Mesenchymal stem cell (in vitro differentiated cells and primary cell): ENCODE results near the gene RIOK3. TPM values are rescaled to one million over a fixed set of nuclear protein-coding genes. Genes with fewer than 3 reads are reported as not detected.

Experiments used
- small RNA-seq: library from polyadenylated mRNA; stranded (forward); fragments of <200 nt; extraction: miRNeasy Mini kit (QIAGEN cat#:217004); gene quantifications from one replicate; pipeline ENCODE3, GENCODE V24; 2013; ENCODE audit warnings: low read depth

RIOK3 gene

Small RNAs within 50 kb of the gene (small RNA-seq; reads per million reads assigned to genes)
- not detected for gene AC026634.1
- not detected for gene RF00019
